HepG2 (cell line): Measurements from ENCODE around the gene PEX5. TPM values are rescaled to one million over a fixed set of nuclear protein-coding genes. Genes with fewer than 3 reads are reported as not detected.
A peak's percentile ranks its signal among the peaks of the same experiment; 100 is the strongest.

Source experiments
- CHD2 ChIP-seq: IDR thresholded peaks from 2 replicates; pipeline ENCODE4 v1.6.1; 2011; ENCODE audit warnings: low read depth, low read length, improper control_type of control experiment
- DMAP1 ChIP-seq: IDR thresholded peaks from 2 replicates; pipeline ENCODE4 v1.6.1; 2016
- HIVEP1 ChIP-seq: sonication (generic); formaldehyde crosslinking; IDR thresholded peaks from 2 replicates; pipeline ENCODE4 v1.4.0; 2020; ENCODE audit warnings: mild to moderate bottlenecking, missing genetic modification reagents
- HOXA5 ChIP-seq: sonication (generic); formaldehyde crosslinking; IDR thresholded peaks from 2 replicates; pipeline ENCODE4 v1.4.0; 2020; ENCODE audit warnings: missing genetic modification reagents
- KLF13 ChIP-seq: sonication (generic); formaldehyde crosslinking; IDR thresholded peaks from 2 replicates; pipeline ENCODE4 v1.4.0; 2020; ENCODE audit warnings: mild to moderate bottlenecking, missing genetic modification reagents
- NFYC ChIP-seq: IDR thresholded peaks from 2 replicates; pipeline ENCODE4 v1.6.1; 2016; ENCODE audit warnings: missing genetic modification reagents, missing compliant biosample characterization
- PPARG ChIP-seq: conservative IDR thresholded peaks from 2 replicates; pipeline ENCODE4 v1.6.1; 2016; ENCODE audit warnings: missing biosample characterization, missing genetic modification reagents
- RCOR2 ChIP-seq: IDR thresholded peaks from 2 replicates; pipeline ENCODE4 v1.6.1; 2016; ENCODE audit warnings: missing biosample characterization, missing genetic modification reagents
- RFX3 ChIP-seq: IDR thresholded peaks from 2 replicates; pipeline ENCODE4 v1.6.1; 2016; ENCODE audit warnings: missing biosample characterization, missing genetic modification reagents
- YY1 ChIP-seq: IDR thresholded peaks from 2 replicates; pipeline ENCODE4 v1.6.1; 2011; ENCODE audit warnings: low read length, low read depth, moderate library complexity, mild to moderate bottlenecking; ENCODE audit not compliant: insufficient read depth, insufficient replicate concordance
- ZBTB40 ChIP-seq, 2 experiments: fragments of 450-650 bp in 1 of 2; sonication (generic) in 1 of 2; formaldehyde crosslinking in 1 of 2; IDR thresholded peaks; 2 replicates each; pipeline versions ENCODE4 v1.6.1 to v1.8.0; 2016 to 2022; ENCODE audit warnings: antibody characterized with exemption in 1 of 2, mild to moderate bottlenecking in 1 of 2, missing genetic modification reagents in 1 of 2
- ZNF143 ChIP-seq: sonication (generic); formaldehyde crosslinking; IDR thresholded peaks from 2 replicates; pipeline ENCODE4 v1.4.0; 2020; ENCODE audit warnings: missing genetic modification reagents
- ZNF3 ChIP-seq: IDR thresholded peaks from 2 replicates; pipeline ENCODE4 v1.7.0; 2017; ENCODE audit warnings: inconsistent platforms
- ZNF546 ChIP-seq: sonication (generic); formaldehyde crosslinking; conservative IDR thresholded peaks from 2 replicates; pipeline ENCODE4 v1.8.1; 2023; ENCODE audit warnings: mild to moderate bottlenecking, missing genetic modification reagents
- ZNF574 ChIP-seq: sonication (generic); formaldehyde crosslinking; IDR thresholded peaks from 2 replicates; pipeline ENCODE4 v1.4.0; 2020; ENCODE audit warnings: missing genetic modification reagents
- ZNF878 ChIP-seq: sonication (generic); formaldehyde crosslinking; IDR thresholded peaks from 2 replicates; pipeline ENCODE4 v1.8.1; 2023; ENCODE audit warnings: mild to moderate bottlenecking, missing genetic modification reagents, moderate library complexity
- polyA plus RNA-seq, 8 experiments: library from polyadenylated mRNA; depleted of rRNA in 3 of 8; stranded (reverse) in 7 of 8; unstranded in 1 of 8; fragments of >200 nt; fragmentation: Illumina TruSeq in 4 of 8; extraction: Trizol in 4 of 8; gene quantifications; 2 replicates each; pipeline versions ENCODE4 v1.2.1 to v1.2.3, GENCODE V29; 2011 to 2016; ENCODE audit warnings: low read depth in 4 of 8, missing spikeins in 1 of 8, mixed read lengths in 1 of 8; ENCODE audit not compliant: insufficient read depth in 1 of 8
- total RNA-seq, 5 experiments: library from RNA; depleted of rRNA; stranded (reverse); fragments of >200 nt; fragmentation: Illumina TruSeq; extraction: Trizol; gene quantifications; 2 replicates each; pipeline ENCODE4 v1.2.3, GENCODE V29; 2016; ENCODE audit warnings: low read depth in 1 of 5

Gene PEX5
- total and polyA plus RNA-seq, 2 of the 13 experiments (the other 11 are each of a cell fraction or from before 2014, with no cell fraction given) = 16.4 to 29.0 TPM

GRCh38 chr12:7189398-7190267, at the start of gene PEX5 (continued):
- TF ChIP-seq ZNF574 (CRISPR knock-in tag) (peak; percentile 39), RCOR2 (CRISPR knock-in tag) (no peak; the same call in 1 of the 2 replicates), ZBTB40 (IDR thresholded peaks at IDR 0.05) (no peak), ZBTB40 (CRISPR knock-in tag; IDR thresholded peaks at IDR 0.05) (peak; percentile 4; the same call in 1 of the 2 replicates), NFYC (CRISPR knock-in tag) (no peak), HOXA5 (CRISPR knock-in tag) (0 out of 2 replicates have a peak, but pooled peaks have one; percentile 31), DMAP1 (0 out of 2 replicates have a peak, but pooled peaks have one; percentile 10), ZNF878 (CRISPR knock-in tag) (no peak), ZNF143 (0 out of 2 replicates have a peak, but pooled peaks have one; percentile 21), ZNF546 (CRISPR knock-in tag) (peak; percentile 83; the same call in 1 of the 2 replicates), YY1 (peak; percentile 40), PPARG (CRISPR knock-in tag) (0 out of 2 replicates have a peak, but pooled peaks have one; percentile 12), RFX3 (CRISPR knock-in tag) (no peak), CHD2 (peak; percentile 42; the same call in 1 of the 2 replicates), ZNF3 (CRISPR knock-in tag) (no peak), HIVEP1 (CRISPR knock-in tag) (no peak), KLF13 (CRISPR knock-in tag) (no peak)
